ENCODE data around the gene TMEM181.

Gene TMEM181

DNA sequence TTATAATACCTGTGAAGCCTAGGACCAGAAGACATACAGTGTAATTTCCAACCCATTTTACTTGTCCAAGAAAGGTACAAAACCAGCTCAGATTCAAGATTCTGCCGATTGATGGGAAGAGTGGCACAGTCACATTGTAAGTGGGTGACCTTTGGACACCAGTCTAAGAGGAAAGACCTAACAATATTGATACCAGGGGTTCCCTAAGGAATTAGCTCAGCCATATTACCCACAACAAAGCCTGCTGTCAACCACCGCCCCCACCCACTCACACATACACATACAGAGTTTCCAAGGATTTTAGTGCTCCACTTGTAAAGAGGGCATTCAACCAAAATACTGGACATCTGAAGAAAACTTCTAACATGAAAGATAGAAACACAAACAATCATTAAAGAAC, 27.9 kb upstream of the TMEM181 start:
- Histone ChIP-seq H3K9ac (ENCODE audit: low read length) (no peak overlapping the region), H3K4me2 (ENCODE audit: low read depth, low read length, poor library complexity, severe bottlenecking) (no peak overlapping the region), H3K27ac (ENCODE audit: low read depth, low read length) (no peak overlapping the region), H3K9me3 (ENCODE audit: insufficient read depth, low read length) (no peaks in the 10 kb centered on the region), H3K36me3 (ENCODE audit: low read length) (no peaks in the 10 kb centered on the region), H3K4me3 (ENCODE audit: insufficient read depth, low read length, poor library complexity, severe bottlenecking) (no peak overlapping the region), H2AFZ (ENCODE audit: low read depth, low read length, severe bottlenecking) (no peak overlapping the region), H3K27me3 (ENCODE audit: low read length) (no peaks in the 10 kb centered on the region), H4K20me1 (ENCODE audit: low read depth, low read length) (no peaks in the 10 kb centered on the region), H3F3A (ENCODE audit: insufficient read depth) (no peaks in the 10 kb centered on the region), H3K79me2 (ENCODE audit: insufficient read depth, low read length) (no peaks in the 10 kb centered on the region), H3K9me2 (replicated peaks; ENCODE audit: insufficient read depth, low read length) (no peaks in the 10 kb centered on the region)
- TF ChIP-seq, protein P1, sequence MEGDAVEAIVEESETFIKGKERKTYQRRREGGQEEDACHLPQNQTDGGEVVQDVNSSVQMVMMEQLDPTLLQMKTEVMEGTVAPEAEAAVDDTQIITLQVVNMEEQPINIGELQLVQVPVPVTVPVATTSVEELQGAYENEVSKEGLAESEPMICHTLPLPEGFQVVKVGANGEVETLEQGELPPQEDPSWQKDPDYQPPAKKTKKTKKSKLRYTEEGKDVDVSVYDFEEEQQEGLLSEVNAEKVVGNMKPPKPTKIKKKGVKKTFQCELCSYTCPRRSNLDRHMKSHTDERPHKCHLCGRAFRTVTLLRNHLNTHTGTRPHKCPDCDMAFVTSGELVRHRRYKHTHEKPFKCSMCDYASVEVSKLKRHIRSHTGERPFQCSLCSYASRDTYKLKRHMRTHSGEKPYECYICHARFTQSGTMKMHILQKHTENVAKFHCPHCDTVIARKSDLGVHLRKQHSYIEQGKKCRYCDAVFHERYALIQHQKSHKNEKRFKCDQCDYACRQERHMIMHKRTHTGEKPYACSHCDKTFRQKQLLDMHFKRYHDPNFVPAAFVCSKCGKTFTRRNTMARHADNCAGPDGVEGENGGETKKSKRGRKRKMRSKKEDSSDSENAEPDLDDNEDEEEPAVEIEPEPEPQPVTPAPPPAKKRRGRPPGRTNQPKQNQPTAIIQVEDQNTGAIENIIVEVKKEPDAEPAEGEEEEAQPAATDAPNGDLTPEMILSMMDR (IDR thresholded peaks at IDR 0.05; ENCODE audit: insufficient read depth, low read length, poor library complexity, severe bottlenecking): no peak
- no peak for TF ChIP-seq EZH2phosphoT487 (conservative IDR thresholded peaks at IDR 0.05; ENCODE audit: low read length)

DNA sequence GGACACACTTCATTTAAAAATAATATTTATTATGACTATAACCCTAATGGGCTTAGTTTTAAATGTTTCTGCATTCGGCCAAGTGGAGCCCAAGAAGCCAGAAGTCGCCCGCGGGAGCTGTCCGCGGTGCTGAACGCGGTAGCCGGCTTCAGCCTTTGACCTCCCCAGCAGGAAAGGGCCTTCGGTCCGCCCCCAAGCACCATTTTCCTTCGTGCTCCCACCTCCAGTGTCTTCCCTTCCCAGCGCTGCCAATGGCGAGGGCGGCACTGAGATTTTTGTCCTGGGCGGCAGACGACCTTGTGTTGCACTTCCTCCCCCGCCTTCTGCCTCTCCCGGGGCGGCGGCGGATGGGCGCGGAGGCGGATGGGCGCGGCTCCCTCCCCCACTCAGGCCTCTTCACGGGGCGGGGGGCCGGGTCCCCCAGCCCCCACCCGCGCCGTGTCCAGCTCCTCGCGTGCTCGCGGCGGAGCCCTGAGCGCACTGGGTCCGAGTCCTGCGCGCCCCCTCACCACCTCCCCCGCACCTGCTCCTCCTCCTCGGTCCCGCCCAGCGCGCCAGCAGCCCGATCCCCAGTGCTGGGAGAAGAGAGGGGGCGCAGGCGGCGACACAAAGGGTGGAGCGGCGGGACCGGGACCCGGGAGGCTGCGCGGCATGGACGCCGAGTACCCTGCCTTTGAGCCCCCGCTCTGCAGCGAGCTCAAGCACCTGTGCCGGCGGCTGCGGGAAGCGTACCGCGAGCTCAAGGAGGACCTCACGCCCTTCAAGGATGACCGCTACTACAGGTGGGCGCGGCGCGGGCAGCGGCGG, 23.6 kb upstream of the TMEM181 start:
- Histone ChIP-seq H3K9me3 (ENCODE audit: insufficient read depth, low read length) (no peaks in the 10 kb centered on the region), H3K27me3 (ENCODE audit: low read length) (no peaks in the 10 kb centered on the region), H3K79me2 (ENCODE audit: insufficient read depth, low read length) (no peaks in the 10 kb centered on the region), H3K4me3 (ENCODE audit: insufficient read depth, low read length, poor library complexity, severe bottlenecking) (no peak overlapping the region), H3K36me3 (ENCODE audit: low read length) (no peaks in the 10 kb centered on the region), H3K9ac (ENCODE audit: low read length) (no peak overlapping the region), H3K27ac (ENCODE audit: low read depth, low read length) (no peak overlapping the region), H4K20me1 (ENCODE audit: low read depth, low read length) (no peaks in the 10 kb centered on the region), H3K9me2 (replicated peaks; ENCODE audit: insufficient read depth, low read length) (no peaks in the 10 kb centered on the region), H3F3A (ENCODE audit: insufficient read depth) (no peaks in the 10 kb centered on the region), H3K4me2 (ENCODE audit: low read depth, low read length, poor library complexity, severe bottlenecking) (no peak overlapping the region), H2AFZ (ENCODE audit: low read depth, low read length, severe bottlenecking) (no peak overlapping the region)
- TF ChIP-seq EZH2phosphoT487 (conservative IDR thresholded peaks at IDR 0.05; ENCODE audit: low read length): no peak
- TF ChIP-seq, protein P1 (IDR thresholded peaks at IDR 0.05; ENCODE audit: insufficient read depth, low read length, poor library complexity, severe bottlenecking): no peak

DNA sequence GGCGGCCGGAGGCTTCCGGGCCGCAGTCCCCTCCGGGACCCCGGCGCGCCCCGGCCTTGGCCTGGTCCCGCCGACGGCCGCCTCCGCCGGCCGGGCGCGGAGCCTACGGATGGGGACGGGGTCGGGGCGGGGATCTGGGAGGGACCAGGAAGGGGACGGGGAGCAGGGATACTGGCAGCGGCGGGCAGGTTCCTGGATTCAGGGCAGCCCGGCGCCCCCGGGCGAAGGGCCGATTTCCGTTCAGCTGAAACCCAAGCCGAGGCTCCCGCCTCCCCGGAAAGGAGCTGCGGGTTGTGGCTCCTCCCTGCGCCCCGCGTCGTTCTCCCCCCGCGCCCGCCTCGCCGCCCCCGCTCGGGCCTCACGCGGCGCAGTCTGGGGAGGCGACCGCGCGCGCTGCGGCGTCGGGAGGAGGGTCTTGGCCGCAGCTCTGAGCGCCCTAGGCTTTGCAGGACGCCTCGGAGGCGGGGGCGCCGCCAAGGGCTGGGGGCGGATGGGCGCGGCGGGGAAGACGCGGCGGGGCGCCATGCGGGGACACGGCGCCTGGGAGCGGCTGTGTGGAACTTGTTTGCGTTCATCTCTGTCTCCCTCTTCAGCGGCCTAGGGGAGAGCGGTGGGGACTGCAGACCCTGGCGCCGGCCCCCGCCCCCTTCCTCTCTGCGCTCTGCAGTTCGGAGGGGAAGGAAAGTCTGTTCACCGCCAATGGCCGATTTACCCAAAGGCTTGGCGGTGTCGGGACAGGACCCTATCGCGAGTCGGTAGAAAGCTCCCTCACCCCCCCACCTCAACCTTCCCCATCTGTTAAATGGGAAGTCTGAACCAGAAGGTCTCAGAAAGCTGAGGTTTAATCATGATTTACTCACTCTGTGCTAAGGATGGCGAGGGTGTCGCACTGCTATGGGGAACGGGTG, 22.7 kb upstream of the TMEM181 start:
- Histone ChIP-seq H2AFZ (ENCODE audit: low read depth, low read length, severe bottlenecking) (no peak overlapping the region), H3K27me3 (ENCODE audit: low read length) (no peaks in the 10 kb centered on the region), H3K9me2 (replicated peaks; ENCODE audit: insufficient read depth, low read length) (no peaks in the 10 kb centered on the region), H3K9me3 (ENCODE audit: insufficient read depth, low read length) (no peaks in the 10 kb centered on the region), H3K36me3 (ENCODE audit: low read length) (no peaks in the 10 kb centered on the region), H3F3A (ENCODE audit: insufficient read depth) (no peaks in the 10 kb centered on the region), H4K20me1 (ENCODE audit: low read depth, low read length) (no peaks in the 10 kb centered on the region), H3K79me2 (ENCODE audit: insufficient read depth, low read length) (no peaks in the 10 kb centered on the region), H3K4me3 (ENCODE audit: insufficient read depth, low read length, poor library complexity, severe bottlenecking) (no peak overlapping the region), H3K4me2 (ENCODE audit: low read depth, low read length, poor library complexity, severe bottlenecking) (no peak overlapping the region), H3K27ac (ENCODE audit: low read depth, low read length) (no peak overlapping the region), H3K9ac (ENCODE audit: low read length) (no peak overlapping the region)
- TF ChIP-seq, protein P1 (IDR thresholded peaks at IDR 0.05; ENCODE audit: insufficient read depth, low read length, poor library complexity, severe bottlenecking): no peak
- no peak for TF ChIP-seq EZH2phosphoT487 (conservative IDR thresholded peaks at IDR 0.05; ENCODE audit: low read length)

All from SU-DHL-6 (cell line).